WTC11 (cell line): Measurements from ENCODE around the gene BAG3.

Source experiments
- CREM ChIP-seq: sonication (generic); formaldehyde crosslinking; IDR thresholded peaks from 2 replicates; pipeline ENCODE4 v1.8.1; 2022; ENCODE audit warnings: mild to moderate bottlenecking, missing genetic modification reagents, moderate library complexity
- FOXK1 ChIP-seq: sonication (generic); formaldehyde crosslinking; IDR thresholded peaks from 2 replicates; pipeline ENCODE4 v1.8.0; 2022; ENCODE audit warnings: mild to moderate bottlenecking, moderate library complexity, missing genetic modification reagents
- FOXP1 ChIP-seq: sonication (generic); formaldehyde crosslinking; IDR thresholded peaks from 2 replicates; pipeline ENCODE4 v1.8.0; 2022; ENCODE audit warnings: missing genetic modification reagents, mild to moderate bottlenecking, moderate library complexity, borderline replicate concordance
- JUN ChIP-seq: sonication (generic); formaldehyde crosslinking; IDR thresholded peaks from 2 replicates; pipeline ENCODE4 v1.8.0; 2023; ENCODE audit warnings: mild to moderate bottlenecking, missing genetic modification reagents
- TP53 ChIP-seq: sonication (generic); formaldehyde crosslinking; IDR thresholded peaks from 2 replicates; pipeline ENCODE4 v1.8.1; 2023; ENCODE audit warnings: mild to moderate bottlenecking, missing genetic modification reagents
- ZBTB21 ChIP-seq: sonication (generic); formaldehyde crosslinking; IDR thresholded peaks from 2 replicates; pipeline ENCODE4 v1.8.1; 2023; ENCODE audit warnings: mild to moderate bottlenecking, missing genetic modification reagents, borderline replicate concordance
- ZNF121 ChIP-seq: sonication (generic); formaldehyde crosslinking; IDR thresholded peaks from 2 replicates; pipeline ENCODE4 v1.8.0; 2023; ENCODE audit warnings: missing genetic modification reagents
- TF ChIP-seq, protein P1 (sequence below): fragments of 200-600 bp; IDR thresholded peaks from 2 replicates; pipeline ENCODE4 v1.8.0; 2022; ENCODE audit warnings: antibody characterized with exemption
- TF ChIP-seq, protein P2 (sequence below): sonication (generic); formaldehyde crosslinking; IDR thresholded peaks from 2 replicates; pipeline ENCODE4 v1.8.0; 2022; ENCODE audit warnings: mild to moderate bottlenecking, missing genetic modification reagents
- TF ChIP-seq, protein P3 (sequence below): sonication (generic); formaldehyde crosslinking; conservative IDR thresholded peaks from 2 replicates; pipeline ENCODE4 v1.8.1; 2022; ENCODE audit warnings: mild to moderate bottlenecking, missing genetic modification reagents

DNA sequence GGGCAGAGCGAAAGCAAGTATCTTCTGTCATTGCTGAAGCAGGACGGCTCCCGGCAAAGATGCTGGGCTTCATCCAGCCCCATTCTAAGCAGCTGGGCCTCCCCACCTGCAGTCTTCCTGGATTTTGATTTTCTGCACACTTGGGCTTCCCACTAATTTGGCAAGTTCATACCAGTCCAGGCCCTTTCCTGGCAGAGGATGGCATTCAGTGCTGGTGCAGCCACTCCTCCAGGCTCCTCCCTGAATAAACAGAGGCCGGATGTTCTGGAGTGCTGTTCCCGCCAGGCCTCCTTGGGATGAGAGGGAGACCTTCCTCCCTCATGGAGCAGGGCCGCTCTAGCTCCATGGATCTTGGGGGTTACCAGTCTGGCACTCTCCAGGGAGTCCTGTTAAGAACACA, 3.4 kb downstream of the BAG3 start:
- TF ChIP-seq, protein P1, sequence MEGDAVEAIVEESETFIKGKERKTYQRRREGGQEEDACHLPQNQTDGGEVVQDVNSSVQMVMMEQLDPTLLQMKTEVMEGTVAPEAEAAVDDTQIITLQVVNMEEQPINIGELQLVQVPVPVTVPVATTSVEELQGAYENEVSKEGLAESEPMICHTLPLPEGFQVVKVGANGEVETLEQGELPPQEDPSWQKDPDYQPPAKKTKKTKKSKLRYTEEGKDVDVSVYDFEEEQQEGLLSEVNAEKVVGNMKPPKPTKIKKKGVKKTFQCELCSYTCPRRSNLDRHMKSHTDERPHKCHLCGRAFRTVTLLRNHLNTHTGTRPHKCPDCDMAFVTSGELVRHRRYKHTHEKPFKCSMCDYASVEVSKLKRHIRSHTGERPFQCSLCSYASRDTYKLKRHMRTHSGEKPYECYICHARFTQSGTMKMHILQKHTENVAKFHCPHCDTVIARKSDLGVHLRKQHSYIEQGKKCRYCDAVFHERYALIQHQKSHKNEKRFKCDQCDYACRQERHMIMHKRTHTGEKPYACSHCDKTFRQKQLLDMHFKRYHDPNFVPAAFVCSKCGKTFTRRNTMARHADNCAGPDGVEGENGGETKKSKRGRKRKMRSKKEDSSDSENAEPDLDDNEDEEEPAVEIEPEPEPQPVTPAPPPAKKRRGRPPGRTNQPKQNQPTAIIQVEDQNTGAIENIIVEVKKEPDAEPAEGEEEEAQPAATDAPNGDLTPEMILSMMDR, result no peak
- TF ChIP-seq CREM (CRISPR knock-in tag), result no peak
- no peak for TF ChIP-seq TP53 (CRISPR knock-in tag)
- TF ChIP-seq FOXK1 (CRISPR knock-in tag), result no peak
- TF ChIP-seq, protein P2, sequence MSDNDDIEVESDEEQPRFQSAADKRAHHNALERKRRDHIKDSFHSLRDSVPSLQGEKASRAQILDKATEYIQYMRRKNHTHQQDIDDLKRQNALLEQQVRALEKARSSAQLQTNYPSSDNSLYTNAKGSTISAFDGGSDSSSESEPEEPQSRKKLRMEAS (CRISPR knock-in tag), result no peak
- TF ChIP-seq FOXP1 (CRISPR knock-in tag), result no peak
- TF ChIP-seq, protein P3, sequence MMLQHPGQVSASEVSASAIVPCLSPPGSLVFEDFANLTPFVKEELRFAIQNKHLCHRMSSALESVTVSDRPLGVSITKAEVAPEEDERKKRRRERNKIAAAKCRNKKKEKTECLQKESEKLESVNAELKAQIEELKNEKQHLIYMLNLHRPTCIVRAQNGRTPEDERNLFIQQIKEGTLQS, result no peak
- no peak for TF ChIP-seq ZBTB21
- no peak for TF ChIP-seq JUN
- TF ChIP-seq ZNF121, result no peak
